ENCODE measurements around the gene PRKCB. TPM values are rescaled to one million over a fixed set of nuclear protein-coding genes. Genes with fewer than 3 reads are reported as not detected.

The PRKCB gene
- polyA plus RNA-seq, 1 experiment: not detected

- H3K27me3 ChIP-seq (ENCODE audit: control insufficient read depth, insufficient read depth, low read length): no peaks in the 10 kb centered on the region
- no peaks in the 10 kb centered on the region for H3K36me3 ChIP-seq (ENCODE audit: control insufficient read depth, insufficient read depth, low read length)
- DNase-seq (ENCODE audit: low read depth): no peak
- ChIA-PET CTCF (no interaction called here), POLR2A (no interaction called here)
- no peak overlapping the region for H3K4me3 ChIP-seq (ENCODE audit: low read depth, low read length)
- no peak for TF ChIP-seq CTCF (IDR thresholded peaks at IDR 0.05; ENCODE audit: insufficient read depth, low read depth, low read length)
These were observed 279.1 kb downstream of the PRKCB start for GRCh38 chr16:24114876-24115275.

- no peaks in the 10 kb centered on the region for H3K27me3 ChIP-seq (ENCODE audit: control insufficient read depth, insufficient read depth, low read length)
- CTCF ChIA-PET: no interaction called here
- no peak for DNase-seq (ENCODE audit: low read depth)
- no peaks in the 10 kb centered on the region for H3K36me3 ChIP-seq (ENCODE audit: control insufficient read depth, insufficient read depth, low read length)
- POLR2A ChIA-PET: no interaction called here
- no peak for TF ChIP-seq CTCF (IDR thresholded peaks at IDR 0.05; ENCODE audit: insufficient read depth, low read depth, low read length)
- H3K4me3 ChIP-seq (ENCODE audit: low read depth, low read length): no peak overlapping the region
These were observed 280.4 kb downstream of the PRKCB start for GRCh38 chr16:24116046-24116776.

- Histone ChIP-seq H3K4me3 (ENCODE audit: low read depth, low read length) (no peak overlapping the region), H3K36me3 (ENCODE audit: control insufficient read depth, insufficient read depth, low read length) (no peaks in the 10 kb centered on the region), H3K27me3 (ENCODE audit: control insufficient read depth, insufficient read depth, low read length) (no peaks in the 10 kb centered on the region)
- ChIA-PET POLR2A (no interaction called here), CTCF (no interaction called here)
- no peak for TF ChIP-seq CTCF (IDR thresholded peaks at IDR 0.05; ENCODE audit: insufficient read depth, low read depth, low read length)
- no peak for DNase-seq (ENCODE audit: low read depth)
These were observed 281.2 kb downstream of the PRKCB start for GRCh38 chr16:24116989-24117388.

GRCh38 chr16:24117680-24118079, 281.9 kb downstream of the PRKCB start:
- no peak for TF ChIP-seq CTCF (IDR thresholded peaks at IDR 0.05; ENCODE audit: insufficient read depth, low read depth, low read length)
- CTCF ChIA-PET: no interaction called here

GRCh38 chr16:24118126-24118821, 282.5 kb downstream of the PRKCB start:
- ChIA-PET POLR2A (no interaction called here), CTCF (no interaction called here)
- Histone ChIP-seq H3K4me3 (ENCODE audit: low read depth, low read length) (no peak overlapping the region), H3K27me3 (ENCODE audit: control insufficient read depth, insufficient read depth, low read length) (no peaks in the 10 kb centered on the region), H3K36me3 (ENCODE audit: control insufficient read depth, insufficient read depth, low read length) (no peaks in the 10 kb centered on the region)
- no peak for TF ChIP-seq CTCF (IDR thresholded peaks at IDR 0.05; ENCODE audit: insufficient read depth, low read depth, low read length)
- no peak for DNase-seq (ENCODE audit: low read depth)

More at GRCh38 chr16:24117680-24118079, 281.9 kb downstream of the PRKCB start:
- no peaks in the 10 kb centered on the region for H3K27me3 ChIP-seq (ENCODE audit: control insufficient read depth, insufficient read depth, low read length)
- no peak for DNase-seq (ENCODE audit: low read depth)
- H3K36me3 ChIP-seq (ENCODE audit: control insufficient read depth, insufficient read depth, low read length): no peaks in the 10 kb centered on the region
- POLR2A ChIA-PET: no interaction called here
- H3K4me3 ChIP-seq (ENCODE audit: low read depth, low read length): no peak overlapping the region

Measured in BJ (cell line).